AML-193 (cell line): ENCODE results near the gene FKBP10.
A peak's percentile ranks its signal among the peaks of the same experiment; 100 is the strongest.
"Not testable (repeated sequence)": the region's sequence is repeated elsewhere in the genome, so short reads cannot be mapped to it uniquely, and the experiment has no call there.

Experiments
- DNase-seq, 2 experiments: peaks; one replicate each; lab custom pipeline; 2025; lab: John Stamatoyannopoulos, UW

The FKBP10 gene

GRCh38 chr17:41812381-41813151 lies at the start of gene FKBP10:
FKBP10 (plus strand) TSS chr17:41813004; CDS start chr17:41813035, 31 bp downstream.
- DNase-seq: peak; percentile 39

GRCh38 chr17:41763327-41763726 lies 49.5 kb upstream of the FKBP10 start:
- DNase-seq: no peak

GRCh38 chr17:41766135-41766534 lies 46.7 kb upstream of the FKBP10 start:
- no peak for DNase-seq

GRCh38 chr17:41767324-41768042 lies 45.3 kb upstream of the FKBP10 start:
- DNase-seq: no peak

- no peak for DNase-seq
Measured at GRCh38 chr17:41768682-41769288, 44.0 kb upstream of the FKBP10 start.

GRCh38 chr17:41769346-41769862 lies 43.4 kb upstream of the FKBP10 start:
- DNase-seq: no peak

GRCh38 chr17:41769985-41770384 lies 42.8 kb upstream of the FKBP10 start:
- no peak for DNase-seq

- no peak for DNase-seq
Measured at GRCh38 chr17:41771389-41772206, 41.2 kb upstream of the FKBP10 start.

GRCh38 chr17:41772218-41772585 lies 40.6 kb upstream of the FKBP10 start:
- DNase-seq: no peak

GRCh38 chr17:41772586-41773189 lies 40.1 kb upstream of the FKBP10 start:
- DNase-seq: no peak

GRCh38 chr17:41773190-41773588 lies 39.6 kb upstream of the FKBP10 start:
- DNase-seq: no peak

- no peak for DNase-seq
Measured at GRCh38 chr17:41773731-41774193, 39.0 kb upstream of the FKBP10 start.

GRCh38 chr17:41775394-41776226 lies 37.2 kb upstream of the FKBP10 start:
- DNase-seq: no peak

GRCh38 chr17:41776262-41776900 lies 36.4 kb upstream of the FKBP10 start:
- DNase-seq: not testable (repeated sequence)

GRCh38 chr17:41777157-41777573 lies 35.6 kb upstream of the FKBP10 start:
- no peak for DNase-seq

GRCh38 chr17:41777574-41778188 lies 35.1 kb upstream of the FKBP10 start:
- DNase-seq: no peak

- no peak for DNase-seq
Measured at GRCh38 chr17:41779954-41780353, 32.9 kb upstream of the FKBP10 start.

GRCh38 chr17:41781404-41782110 lies 31.2 kb upstream of the FKBP10 start:
- DNase-seq: no peak

GRCh38 chr17:41782142-41782541 lies 30.7 kb upstream of the FKBP10 start:
- no peak for DNase-seq
